KMS-11 (cell line): ENCODE measurements around the gene TMEM236.

Experiments
- H2AFZ ChIP-seq: fragments of 200-600 bp; sonication (generic); 2 replicates; pipeline ENCODE4 v1.6.1; 2016; ENCODE audit warnings: antibody characterized with exemption, mixed run types, low read depth
- H3K27ac ChIP-seq: fragments of 200-600 bp; sonication (generic); 2 replicates; pipeline ENCODE4 v1.6.1; 2016; ENCODE audit warnings: mild to moderate bottlenecking, mixed run types
- H3K27me3 ChIP-seq: fragments of 200-600 bp; sonication (generic); 2 replicates; pipeline ENCODE4 v1.6.1; 2017; ENCODE audit warnings: mild to moderate bottlenecking, low read depth, mixed run types, moderate library complexity; ENCODE audit not compliant: insufficient read depth
- H3K36me3 ChIP-seq: fragments of 200-600 bp; sonication (generic); 2 replicates; pipeline ENCODE4 v1.6.1; 2017; ENCODE audit warnings: mild to moderate bottlenecking, mixed run types; ENCODE audit not compliant: insufficient read depth
- H3K4me1 ChIP-seq: fragments of 200-600 bp; sonication (generic); 2 replicates; pipeline ENCODE4 v1.6.1; 2016; ENCODE audit warnings: mild to moderate bottlenecking, low read depth, mixed run types; ENCODE audit not compliant: poor library complexity, severe bottlenecking
- H3K4me2 ChIP-seq: fragments of 200-600 bp; sonication (generic); 2 replicates; pipeline ENCODE4 v1.7.0; 2016; ENCODE audit warnings: mild to moderate bottlenecking, mixed run types
- H3K4me3 ChIP-seq: fragments of 200-600 bp; sonication (generic); IDR thresholded peaks from 2 replicates; pipeline ENCODE4 v1.6.1; 2017; ENCODE audit warnings: low read depth, low read length, mixed read lengths; ENCODE audit not compliant: insufficient read depth
- H3K79me2 ChIP-seq: fragments of 200-600 bp; sonication (generic); 2 replicates; pipeline ENCODE4 v1.6.1; 2016; ENCODE audit warnings: low read depth, mixed run types; ENCODE audit not compliant: insufficient read depth
- H3K9ac ChIP-seq: fragments of 200-600 bp; sonication (generic); 2 replicates; pipeline ENCODE4 v1.6.1; 2016; ENCODE audit warnings: mild to moderate bottlenecking, mixed run types
- H4K20me1 ChIP-seq: fragments of 200-600 bp; sonication (generic); 2 replicates; pipeline ENCODE4 v1.6.1; 2016; ENCODE audit warnings: mild to moderate bottlenecking, mixed run types; ENCODE audit not compliant: insufficient read depth
- CTCF ChIP-seq: fragments of 200-600 bp; sonication (generic); conservative IDR thresholded peaks from 2 replicates; pipeline ENCODE4 v1.6.1; 2017; ENCODE audit warnings: low read depth, mild to moderate bottlenecking, antibody characterized with exemption, low read length, moderate library complexity, mixed read lengths

Gene TMEM236

GRCh38 chr10:17743437-17743836, 8.6 kb upstream of the TMEM236 start:
- Histone ChIP-seq H3K4me2 (peak overlapping the region; percentile 43; the same call in 1 of the 2 replicates), H3K4me3 (no peak overlapping the region)

GRCh38 chr10:17744341-17744861, 7.6 kb upstream of the TMEM236 start:
- no peak overlapping the region for H3K4me3 ChIP-seq
- H3K79me2 ChIP-seq, result no peaks in the 10 kb centered on the region
- H4K20me1 ChIP-seq, result no peaks in the 10 kb centered on the region
- H3K27ac ChIP-seq, result no peak overlapping the region
- peaks cover 30% of the 10 kb centered on the region for H3K4me1 ChIP-seq
- no peaks in the 10 kb centered on the region for H3K27me3 ChIP-seq
- no peaks in the 10 kb centered on the region for H3K36me3 ChIP-seq
- no peak overlapping the region for H3K9ac ChIP-seq
- TF ChIP-seq CTCF, result no peak
- H2AFZ ChIP-seq, result no peak overlapping the region
- peak overlapping the region; percentile 11; the same call in 1 of the 2 replicates for H3K4me2 ChIP-seq

More at GRCh38 chr10:17743437-17743836, 8.6 kb upstream of the TMEM236 start:
- Histone ChIP-seq H3K27me3 (no peaks in the 10 kb centered on the region), H3K4me1 (peaks cover 30% of the 10 kb centered on the region), H4K20me1 (no peaks in the 10 kb centered on the region), H3K27ac (no peak overlapping the region), H3K36me3 (no peaks in the 10 kb centered on the region), H2AFZ (peak overlapping the region; percentile 77), H3K79me2 (no peaks in the 10 kb centered on the region), H3K9ac (no peak overlapping the region)
- no peak for TF ChIP-seq CTCF

- Histone ChIP-seq H3K9ac (no peak overlapping the region), H3K4me1 (peaks cover 17% of the 10 kb centered on the region), H3K4me2 (no peak overlapping the region), H3K27ac (no peak overlapping the region), H2AFZ (no peak overlapping the region), H3K27me3 (no peaks in the 10 kb centered on the region), H3K4me3 (no peak overlapping the region), H3K36me3 (no peaks in the 10 kb centered on the region), H4K20me1 (no peaks in the 10 kb centered on the region), H3K79me2 (no peaks in the 10 kb centered on the region)
- TF ChIP-seq CTCF, result no peak
Observed at GRCh38 chr10:17747883-17748550, 4.0 kb upstream of the TMEM236 start.

GRCh38 chr10:17749890-17750289, 2.1 kb upstream of the TMEM236 start:
- Histone ChIP-seq H3K79me2 (no peaks in the 10 kb centered on the region), H3K9ac (no peak overlapping the region), H3K4me1 (peaks cover under 1% of the 10 kb centered on the region), H2AFZ (no peak overlapping the region), H3K36me3 (no peaks in the 10 kb centered on the region), H4K20me1 (no peaks in the 10 kb centered on the region), H3K27ac (no peak overlapping the region), H3K27me3 (no peaks in the 10 kb centered on the region), H3K4me2 (no peak overlapping the region), H3K4me3 (no peak overlapping the region)
- no peak for TF ChIP-seq CTCF
